HCT116 (cell line): ENCODE results near the gene FAXDC2.

Experiments
- CEBPB ChIP-seq: IDR thresholded peaks from 2 replicates; pipeline ENCODE4 v1.6.1; 2012; ENCODE audit warnings: low read depth
- EGR1 ChIP-seq: IDR thresholded peaks from 2 replicates; pipeline ENCODE4 v1.6.1; 2012; ENCODE audit warnings: low read depth
- ELF1 ChIP-seq: IDR thresholded peaks from 2 replicates; pipeline ENCODE4 v1.6.1; 2012; ENCODE audit warnings: low read depth, borderline replicate concordance
- EZH2 ChIP-seq: fragments of 200-600 bp; sonication (generic); IDR thresholded peaks from 2 replicates; pipeline ENCODE4 v1.6.1; 2017; ENCODE audit warnings: antibody characterized with exemption, mixed run types
- MAX ChIP-seq: IDR thresholded peaks from 2 replicates; pipeline ENCODE4 v1.6.1; 2012
- POLR2A ChIP-seq: IDR thresholded peaks from 2 replicates; pipeline ENCODE4 v1.7.0; 2011; ENCODE audit warnings: borderline replicate concordance; ENCODE audit not compliant: insufficient read depth, insufficient read length; ENCODE audit errors: extremely low read depth
- SP1 ChIP-seq: IDR thresholded peaks from 2 replicates; pipeline ENCODE4 v1.6.1; 2012; ENCODE audit warnings: low read depth
- SRF ChIP-seq: IDR thresholded peaks from 2 replicates; pipeline ENCODE4 v1.6.1; 2012; ENCODE audit warnings: low read depth
- YY1 ChIP-seq: IDR thresholded peaks from 2 replicates; pipeline ENCODE4 v1.6.1; 2011; ENCODE audit warnings: low read length, low read depth, moderate library complexity, mild to moderate bottlenecking; ENCODE audit not compliant: insufficient replicate concordance; ENCODE audit errors: extremely low read depth
- ZBTB33 ChIP-seq: IDR thresholded peaks from 2 replicates; pipeline ENCODE4 v1.6.1; 2011; ENCODE audit warnings: mild to moderate bottlenecking, low read length, moderate library complexity; ENCODE audit not compliant: insufficient replicate concordance; ENCODE audit errors: extremely low read depth
- TF ChIP-seq, protein P1 (sequence below), 3 experiments: fragments of 200-600 bp in 1 of 3; sonication (generic) in 1 of 3; IDR thresholded peaks in 2 of 3; conservative IDR thresholded peaks in 1 of 3; 2 replicates each; pipeline ENCODE4 v1.5.1; 2012 to 2017; ENCODE audit warnings: low read depth in 2 of 3, low read length in 2 of 3, antibody characterized with exemption in 1 of 3, borderline replicate concordance in 1 of 3, control low read depth in 1 of 3, mild to moderate bottlenecking in 1 of 3, mixed read lengths in 1 of 3, mixed run types in 1 of 3, moderate library complexity in 1 of 3; ENCODE audit not compliant: insufficient read depth in 1 of 3
- TF ChIP-seq, protein P2 (sequence below): IDR thresholded peaks from 2 replicates; pipeline ENCODE4 v1.6.1; 2012; ENCODE audit warnings: low read depth

- TF ChIP-seq, protein P1, sequence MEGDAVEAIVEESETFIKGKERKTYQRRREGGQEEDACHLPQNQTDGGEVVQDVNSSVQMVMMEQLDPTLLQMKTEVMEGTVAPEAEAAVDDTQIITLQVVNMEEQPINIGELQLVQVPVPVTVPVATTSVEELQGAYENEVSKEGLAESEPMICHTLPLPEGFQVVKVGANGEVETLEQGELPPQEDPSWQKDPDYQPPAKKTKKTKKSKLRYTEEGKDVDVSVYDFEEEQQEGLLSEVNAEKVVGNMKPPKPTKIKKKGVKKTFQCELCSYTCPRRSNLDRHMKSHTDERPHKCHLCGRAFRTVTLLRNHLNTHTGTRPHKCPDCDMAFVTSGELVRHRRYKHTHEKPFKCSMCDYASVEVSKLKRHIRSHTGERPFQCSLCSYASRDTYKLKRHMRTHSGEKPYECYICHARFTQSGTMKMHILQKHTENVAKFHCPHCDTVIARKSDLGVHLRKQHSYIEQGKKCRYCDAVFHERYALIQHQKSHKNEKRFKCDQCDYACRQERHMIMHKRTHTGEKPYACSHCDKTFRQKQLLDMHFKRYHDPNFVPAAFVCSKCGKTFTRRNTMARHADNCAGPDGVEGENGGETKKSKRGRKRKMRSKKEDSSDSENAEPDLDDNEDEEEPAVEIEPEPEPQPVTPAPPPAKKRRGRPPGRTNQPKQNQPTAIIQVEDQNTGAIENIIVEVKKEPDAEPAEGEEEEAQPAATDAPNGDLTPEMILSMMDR (IDR thresholded peaks at IDR 0.05 in 2 of 3, conservative IDR thresholded peaks at IDR 0.05 in 1 of 3; ENCODE audit: borderline replicate concordance in 1 of 3, insufficient read depth in 1 of 3, low read depth in 2 of 3, low read length in 2 of 3), result no peak
- TF ChIP-seq EZH2 (no peak), ELF1 (no peak), EGR1 (no peak), POLR2A (no peak), CEBPB (no peak), YY1 (no peak), MAX (no peak), SP1 (no peak), SRF (no peak), ZBTB33 (no peak)
- TF ChIP-seq, protein P2, sequence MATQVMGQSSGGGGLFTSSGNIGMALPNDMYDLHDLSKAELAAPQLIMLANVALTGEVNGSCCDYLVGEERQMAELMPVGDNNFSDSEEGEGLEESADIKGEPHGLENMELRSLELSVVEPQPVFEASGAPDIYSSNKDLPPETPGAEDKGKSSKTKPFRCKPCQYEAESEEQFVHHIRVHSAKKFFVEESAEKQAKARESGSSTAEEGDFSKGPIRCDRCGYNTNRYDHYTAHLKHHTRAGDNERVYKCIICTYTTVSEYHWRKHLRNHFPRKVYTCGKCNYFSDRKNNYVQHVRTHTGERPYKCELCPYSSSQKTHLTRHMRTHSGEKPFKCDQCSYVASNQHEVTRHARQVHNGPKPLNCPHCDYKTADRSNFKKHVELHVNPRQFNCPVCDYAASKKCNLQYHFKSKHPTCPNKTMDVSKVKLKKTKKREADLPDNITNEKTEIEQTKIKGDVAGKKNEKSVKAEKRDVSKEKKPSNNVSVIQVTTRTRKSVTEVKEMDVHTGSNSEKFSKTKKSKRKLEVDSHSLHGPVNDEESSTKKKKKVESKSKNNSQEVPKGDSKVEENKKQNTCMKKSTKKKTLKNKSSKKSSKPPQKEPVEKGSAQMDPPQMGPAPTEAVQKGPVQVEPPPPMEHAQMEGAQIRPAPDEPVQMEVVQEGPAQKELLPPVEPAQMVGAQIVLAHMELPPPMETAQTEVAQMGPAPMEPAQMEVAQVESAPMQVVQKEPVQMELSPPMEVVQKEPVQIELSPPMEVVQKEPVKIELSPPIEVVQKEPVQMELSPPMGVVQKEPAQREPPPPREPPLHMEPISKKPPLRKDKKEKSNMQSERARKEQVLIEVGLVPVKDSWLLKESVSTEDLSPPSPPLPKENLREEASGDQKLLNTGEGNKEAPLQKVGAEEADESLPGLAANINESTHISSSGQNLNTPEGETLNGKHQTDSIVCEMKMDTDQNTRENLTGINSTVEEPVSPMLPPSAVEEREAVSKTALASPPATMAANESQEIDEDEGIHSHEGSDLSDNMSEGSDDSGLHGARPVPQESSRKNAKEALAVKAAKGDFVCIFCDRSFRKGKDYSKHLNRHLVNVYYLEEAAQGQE, result no peak
Observed at GRCh38 chr5:154824070-154824469, 26.3 kb downstream of the FAXDC2 start.
